HCEC 1CT (cell line): ENCODE data around the gene SPEM1.

Experiments
- DNase-seq: peaks from one replicate; pipeline ENCODE4 v3.0.0-alpha.2; 2017

SPEM1 gene

DNA sequence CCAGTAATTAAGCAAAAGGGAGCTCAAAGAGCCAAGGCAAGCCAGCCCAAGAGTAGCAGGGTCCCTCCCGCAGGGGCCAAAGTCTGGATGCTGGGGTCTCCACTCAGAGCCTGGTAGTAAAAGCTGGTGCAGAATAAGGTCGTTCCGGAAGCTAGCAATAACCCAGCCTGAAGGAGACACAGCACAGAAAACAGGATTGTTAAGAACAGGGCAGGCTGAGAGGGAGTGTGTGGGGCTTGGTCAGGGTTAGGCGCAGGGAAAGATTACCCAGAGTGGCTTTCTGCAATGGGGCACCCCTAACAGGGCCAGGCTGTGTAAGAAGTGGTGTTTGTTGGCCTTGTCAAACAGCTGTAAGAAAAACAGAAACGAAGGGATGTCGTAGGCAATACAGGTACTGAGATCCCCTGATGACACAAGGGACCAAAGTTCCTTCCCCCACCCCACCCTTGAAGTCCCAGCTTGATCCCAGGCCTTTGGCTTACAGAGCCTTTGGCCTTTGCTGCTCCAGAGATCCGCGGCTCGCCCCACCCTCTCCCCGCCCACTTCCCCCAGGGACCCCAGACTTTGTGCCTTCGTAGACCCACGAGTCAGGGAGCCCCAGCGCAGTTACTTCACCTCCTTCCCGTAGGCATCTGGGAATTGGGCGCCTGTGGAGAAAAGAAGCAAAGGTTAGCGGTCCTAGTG is 16.9 kb upstream of the SPEM1 start:
- DNase-seq = no peak

DNA sequence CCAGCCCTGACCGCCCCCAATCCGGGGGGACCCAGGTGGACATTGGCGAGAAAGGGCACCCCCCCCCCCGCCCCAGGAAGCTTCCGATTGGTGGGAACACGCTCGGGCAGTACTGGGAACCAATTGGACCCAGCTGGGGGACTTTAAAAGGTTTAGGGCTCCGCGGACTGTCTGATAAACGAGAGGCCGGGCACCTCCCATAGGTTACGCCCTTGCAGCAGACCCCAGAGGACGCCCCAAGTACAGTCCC is 16.5 kb upstream of the SPEM1 start:
- DNase-seq = peak; percentile 63

DNA sequence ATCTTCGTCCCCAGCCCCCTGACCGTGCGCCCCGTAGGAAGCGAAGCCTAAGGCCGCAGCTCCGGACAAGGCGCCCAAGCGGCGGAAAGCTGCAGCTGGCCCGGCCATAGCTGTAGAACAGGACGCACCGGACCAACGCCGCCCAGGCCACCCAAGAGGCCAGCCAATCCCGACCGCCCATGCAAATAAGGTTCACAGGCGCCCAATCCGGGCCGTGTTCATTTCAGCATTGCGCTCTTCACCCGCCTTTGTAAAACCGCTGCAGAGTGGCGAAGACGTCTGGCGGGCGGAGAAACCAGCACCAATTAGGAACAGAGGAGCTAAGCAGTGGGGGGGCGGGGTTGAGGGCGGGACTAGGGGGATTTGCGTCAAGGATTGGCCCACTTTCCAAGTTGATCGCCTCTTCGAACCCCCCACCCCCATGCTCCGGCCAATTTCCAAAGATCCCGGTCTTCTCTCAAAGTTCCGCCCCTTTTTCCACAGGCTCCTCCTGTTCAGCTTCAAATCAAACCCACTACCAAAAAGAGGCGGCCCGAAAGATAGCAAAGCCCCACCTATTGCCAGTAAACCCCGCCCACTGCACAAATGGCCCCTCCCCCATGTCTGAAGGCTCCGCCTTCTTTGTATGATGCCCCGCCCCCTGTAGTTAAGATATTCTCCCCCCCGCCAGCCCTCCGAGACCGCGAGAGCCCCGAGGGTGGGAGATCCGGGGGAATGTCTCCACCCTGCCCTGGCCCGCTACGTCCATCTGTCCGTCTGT is 16.0 kb upstream of the SPEM1 start, which contains the start of gene TMEM256:
TSS of gene TMEM256 (minus strand) at position 121 of the 760 bp plus-strand sequence. CDS start at position 108, 13 bp downstream.
- DNase-seq = peak; percentile 99

DNA sequence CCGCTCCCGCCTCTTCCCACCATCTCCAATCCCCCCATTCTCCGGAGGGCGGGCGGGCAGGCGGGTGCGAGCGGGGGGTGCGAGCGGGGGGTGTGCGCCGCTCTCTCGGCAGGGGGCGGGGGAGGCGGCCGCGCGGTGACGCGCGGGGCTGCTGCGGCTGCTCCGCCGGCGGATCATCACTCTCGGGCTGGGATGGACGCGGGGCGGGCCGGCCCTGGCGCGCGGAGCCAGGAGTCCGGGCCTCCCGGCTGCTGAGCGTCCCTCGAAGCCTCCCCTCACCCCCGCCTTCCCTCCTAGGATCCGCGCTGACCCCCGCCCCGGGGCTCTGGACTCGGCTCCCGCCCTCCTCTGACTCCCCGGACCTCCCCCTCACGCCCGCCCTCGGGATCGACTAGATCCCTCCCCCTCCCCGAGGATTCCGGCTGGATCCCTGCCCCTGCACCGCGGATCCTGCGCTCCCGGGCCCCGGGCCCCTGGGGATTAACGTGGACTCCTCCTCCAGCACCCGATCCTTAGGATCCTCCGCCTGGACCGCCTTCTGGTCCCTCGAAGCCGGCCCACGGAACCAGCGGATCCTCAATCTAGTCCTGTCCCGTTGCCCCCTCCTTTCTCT is 15.3 kb upstream of the SPEM1 start:
- DNase-seq = peak; percentile 32

DNA sequence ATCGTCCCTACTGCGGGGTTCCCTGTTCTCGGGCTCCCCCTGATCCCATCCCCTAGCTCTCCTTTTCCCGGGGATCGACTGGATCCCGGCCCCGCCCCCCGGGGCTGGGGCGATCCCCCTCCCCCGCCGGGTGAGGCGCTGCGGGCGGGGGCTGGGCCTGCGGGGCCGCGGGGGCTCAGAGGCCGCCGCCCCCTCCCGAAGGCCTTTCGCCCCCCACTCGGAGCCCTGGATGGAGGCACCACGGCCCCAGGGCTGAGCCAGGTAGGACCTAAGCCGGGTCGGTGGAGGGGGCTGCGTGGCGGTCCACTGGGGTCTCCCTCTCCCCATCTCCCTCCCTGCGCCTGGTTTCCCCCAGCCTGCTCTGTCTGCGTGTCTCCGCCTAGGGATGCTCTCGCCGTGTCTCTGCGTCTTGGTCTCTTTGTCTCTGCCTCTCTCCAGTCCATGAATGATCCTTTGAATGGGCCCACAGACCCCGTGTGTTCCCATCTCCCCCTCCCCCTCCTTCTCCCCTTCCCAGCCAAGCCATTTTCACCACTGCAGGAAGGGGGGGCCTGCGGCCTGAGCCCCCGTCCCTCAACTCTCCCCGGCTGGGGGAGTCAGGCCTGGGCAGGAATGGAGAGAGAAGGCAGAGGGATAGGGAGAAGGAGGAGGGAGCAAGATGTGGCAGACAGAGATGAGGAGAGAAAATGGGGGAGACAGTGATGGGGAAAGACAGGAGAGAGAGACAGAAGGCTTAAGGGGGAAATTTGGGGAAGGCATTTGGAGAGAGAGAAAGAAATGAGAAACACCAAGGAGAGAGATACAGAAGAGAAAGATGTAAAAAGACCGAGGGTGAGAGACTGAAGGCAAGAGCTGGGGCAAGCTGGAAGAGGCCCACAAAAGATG is 14.5 kb upstream of the SPEM1 start:
- DNase-seq = no peak

DNA sequence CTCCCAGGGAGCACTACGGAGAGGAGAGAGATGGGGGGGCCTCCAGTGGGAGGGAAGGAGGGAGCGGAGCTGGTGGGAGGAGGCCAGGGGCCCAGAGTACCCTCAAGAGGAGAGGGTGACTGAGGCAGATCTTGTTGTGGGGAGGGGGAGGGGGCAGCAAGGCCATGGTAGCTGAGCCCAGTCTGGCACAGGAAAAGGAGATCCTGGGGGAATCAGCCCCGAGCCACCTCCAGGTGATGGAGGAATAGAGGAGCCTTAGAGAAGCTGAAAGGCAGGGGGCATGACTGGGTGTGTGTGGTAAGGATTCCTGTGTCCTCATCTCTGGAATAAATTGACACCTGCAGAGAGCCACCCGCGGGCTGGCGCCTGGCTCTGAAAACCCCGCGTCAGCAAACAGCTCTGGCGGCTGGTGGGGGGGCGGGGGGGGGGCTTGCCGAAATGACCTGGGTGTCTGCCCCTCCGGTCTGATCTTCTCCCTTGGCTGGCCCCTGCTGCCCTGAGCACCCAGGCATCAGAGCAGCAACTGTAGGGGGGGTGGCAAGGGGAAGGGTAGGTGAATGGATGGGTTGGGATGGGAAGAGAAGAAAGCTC is 13.8 kb upstream of the SPEM1 start:
- no peak for DNase-seq

DNA sequence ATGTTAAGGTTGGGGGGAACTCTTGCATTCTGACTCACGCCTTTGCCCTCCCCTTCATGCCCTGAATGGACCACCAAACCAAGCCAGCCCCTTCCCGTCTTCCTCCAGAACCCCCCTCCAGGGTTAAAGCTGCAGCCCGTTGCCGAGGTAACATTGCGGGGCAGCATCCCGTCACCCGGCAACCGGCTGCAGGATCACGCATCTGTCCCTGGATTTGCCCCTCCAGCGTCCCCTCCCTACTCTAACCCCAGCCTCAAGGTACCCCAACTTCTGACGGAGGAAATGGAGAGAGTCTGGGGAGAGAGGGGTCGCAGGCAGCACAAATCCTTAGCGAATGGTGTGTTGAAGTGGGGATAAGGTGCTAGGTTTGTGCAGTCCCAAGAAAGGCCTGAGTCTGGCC is 13.0 kb upstream of the SPEM1 start:
- DNase-seq = no peak

DNA sequence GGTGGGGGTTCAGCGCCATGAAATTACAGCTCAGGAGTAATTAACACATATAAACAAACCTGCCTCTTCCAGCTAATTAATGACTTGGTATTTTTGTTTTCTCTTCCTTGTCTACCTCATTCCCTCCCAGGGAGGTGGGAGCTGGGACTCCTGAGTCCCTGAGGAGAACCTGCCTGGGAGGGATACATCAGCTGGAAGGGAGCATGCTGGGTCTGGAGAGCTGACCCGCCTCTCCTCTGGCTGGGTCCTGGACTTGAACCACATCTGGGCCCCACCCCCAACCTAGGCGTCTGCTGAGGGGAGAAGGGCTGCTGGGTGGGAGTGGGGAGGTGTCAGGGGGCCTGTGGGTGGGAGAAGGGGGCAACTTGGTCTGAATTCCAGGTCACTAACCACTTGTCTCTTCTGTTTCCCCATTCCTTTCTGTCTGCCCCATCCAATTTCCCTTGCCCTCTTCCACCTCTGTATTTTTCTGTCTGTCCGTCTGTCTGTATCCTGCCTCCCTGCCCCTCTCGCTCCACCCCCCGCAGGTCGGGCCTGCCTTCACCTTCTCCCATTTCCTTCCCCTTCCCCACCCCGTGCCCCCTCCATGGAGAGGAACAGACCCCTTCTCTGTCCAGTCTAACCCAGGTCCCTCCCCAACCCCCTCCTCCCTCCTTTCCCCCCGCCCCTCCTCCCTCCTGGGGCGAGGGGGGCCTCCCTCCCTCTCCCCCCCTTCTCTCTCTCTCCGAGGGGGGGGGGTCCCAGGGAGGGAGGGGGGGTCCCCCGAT is 12.5 kb upstream of the SPEM1 start, which contains the start of gene NLGN2:
TSS of gene NLGN2 (plus strand) at position 361 of the 767 bp plus-strand sequence. CDS start 411 bp downstream, outside the sequence.
- no peak for DNase-seq

DNA sequence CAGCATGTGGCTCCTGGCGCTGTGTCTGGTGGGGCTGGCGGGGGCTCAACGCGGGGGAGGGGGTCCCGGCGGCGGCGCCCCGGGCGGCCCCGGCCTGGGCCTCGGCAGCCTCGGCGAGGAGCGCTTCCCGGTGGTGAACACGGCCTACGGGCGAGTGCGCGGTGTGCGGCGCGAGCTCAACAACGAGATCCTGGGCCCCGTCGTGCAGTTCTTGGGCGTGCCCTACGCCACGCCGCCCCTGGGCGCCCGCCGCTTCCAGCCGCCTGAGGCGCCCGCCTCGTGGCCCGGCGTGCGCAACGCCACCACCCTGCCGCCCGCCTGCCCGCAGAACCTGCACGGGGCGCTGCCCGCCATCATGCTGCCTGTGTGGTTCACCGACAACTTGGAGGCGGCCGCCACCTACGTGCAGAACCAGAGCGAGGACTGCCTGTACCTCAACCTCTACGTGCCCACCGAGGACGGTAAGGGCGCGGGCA is 11.8 kb upstream of the SPEM1 start:
- DNase-seq = no peak

DNA sequence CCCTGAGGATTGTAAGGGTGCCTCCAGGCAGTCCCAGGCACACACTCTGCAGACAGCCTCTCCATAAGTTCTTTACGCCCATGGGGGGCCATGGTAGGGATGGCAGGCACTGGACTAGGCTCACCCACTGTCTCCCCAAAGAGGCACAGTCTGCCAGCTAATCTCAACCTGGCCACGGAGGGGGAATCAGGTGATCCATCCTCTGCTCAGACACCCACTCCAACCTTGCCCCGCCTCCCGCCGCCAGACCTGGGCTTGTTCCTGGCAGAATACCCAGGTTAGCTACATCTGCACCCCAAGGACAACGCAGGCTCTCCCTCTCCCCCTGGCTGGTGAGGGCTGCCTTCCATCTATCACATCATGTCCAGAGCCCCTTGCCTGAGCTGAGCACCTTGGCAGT is 11.3 kb upstream of the SPEM1 start:
- no peak for DNase-seq

DNA sequence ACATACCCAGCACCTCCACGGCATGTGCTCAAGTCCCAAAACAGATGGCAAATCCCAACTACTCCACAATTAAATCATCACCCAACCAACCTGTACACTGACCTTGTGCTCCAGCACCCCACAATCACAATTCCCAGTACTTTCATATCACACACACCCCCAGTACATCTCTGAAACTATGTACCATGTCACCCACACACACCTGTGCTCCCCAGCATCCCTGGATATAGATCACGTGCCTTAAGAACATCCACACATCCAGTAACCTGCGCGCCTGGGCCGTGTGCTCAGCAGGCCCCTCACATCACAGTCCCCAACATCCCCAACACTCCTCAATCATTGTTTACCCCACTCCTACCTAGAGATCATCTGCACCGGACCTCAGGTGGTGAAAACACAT is 10.4 kb upstream of the SPEM1 start:
- no peak for DNase-seq

DNA sequence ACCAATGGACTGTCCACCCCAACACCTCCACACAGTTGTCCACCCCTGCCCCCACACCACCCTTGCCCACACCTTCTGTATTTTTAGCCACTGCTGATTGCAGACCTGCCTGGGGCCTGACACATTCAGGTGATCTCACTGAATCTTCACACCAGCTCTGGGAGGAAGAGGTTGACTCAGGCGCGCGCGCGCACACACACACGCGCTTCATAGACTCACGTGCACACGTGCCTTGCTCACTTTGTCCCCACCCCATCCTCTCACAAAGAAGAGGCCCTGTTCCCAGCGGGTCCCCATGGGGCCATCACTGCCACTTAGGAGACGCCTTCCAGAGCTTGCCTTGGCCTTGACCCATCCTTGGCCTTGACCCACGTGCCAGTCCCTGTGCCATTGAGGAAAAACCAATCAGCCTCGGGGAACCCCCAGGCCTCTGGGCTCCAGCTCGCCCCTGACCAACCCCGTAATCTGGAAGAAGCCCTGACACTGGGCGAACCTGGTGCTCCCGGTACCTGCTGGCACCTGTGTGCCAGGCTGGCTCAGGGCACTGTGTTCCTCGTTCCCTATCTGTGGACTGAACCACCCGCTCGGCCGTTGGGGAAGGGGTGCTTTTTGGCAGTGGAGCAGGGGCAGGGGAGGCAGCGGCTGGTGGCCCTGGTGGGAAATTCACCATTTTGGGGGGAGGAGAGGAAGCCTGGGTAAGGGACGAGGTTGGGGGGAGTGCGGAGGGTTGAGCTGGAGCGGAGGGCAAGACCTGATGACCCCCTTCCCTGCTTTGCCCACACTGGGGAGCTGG is 9.3 kb upstream of the SPEM1 start:
- no peak for DNase-seq

DNA sequence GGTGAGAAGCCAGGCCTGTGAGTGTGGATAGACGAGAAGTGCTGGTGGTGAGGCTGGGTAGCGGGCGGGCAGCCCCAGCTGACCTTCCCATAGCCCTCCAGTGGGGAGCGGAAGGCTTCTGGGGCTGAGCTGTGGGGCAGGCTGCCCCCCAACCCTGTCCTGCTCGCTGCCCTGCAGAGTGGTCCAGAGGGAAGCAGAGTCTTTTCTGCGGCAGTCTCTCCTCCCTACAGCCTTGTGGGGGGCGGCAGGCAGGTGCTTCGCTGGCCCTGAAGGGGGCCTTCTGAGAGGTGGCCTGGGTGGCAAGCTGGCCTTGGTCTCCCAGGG is 8.7 kb upstream of the SPEM1 start:
- no peak for DNase-seq

DNA sequence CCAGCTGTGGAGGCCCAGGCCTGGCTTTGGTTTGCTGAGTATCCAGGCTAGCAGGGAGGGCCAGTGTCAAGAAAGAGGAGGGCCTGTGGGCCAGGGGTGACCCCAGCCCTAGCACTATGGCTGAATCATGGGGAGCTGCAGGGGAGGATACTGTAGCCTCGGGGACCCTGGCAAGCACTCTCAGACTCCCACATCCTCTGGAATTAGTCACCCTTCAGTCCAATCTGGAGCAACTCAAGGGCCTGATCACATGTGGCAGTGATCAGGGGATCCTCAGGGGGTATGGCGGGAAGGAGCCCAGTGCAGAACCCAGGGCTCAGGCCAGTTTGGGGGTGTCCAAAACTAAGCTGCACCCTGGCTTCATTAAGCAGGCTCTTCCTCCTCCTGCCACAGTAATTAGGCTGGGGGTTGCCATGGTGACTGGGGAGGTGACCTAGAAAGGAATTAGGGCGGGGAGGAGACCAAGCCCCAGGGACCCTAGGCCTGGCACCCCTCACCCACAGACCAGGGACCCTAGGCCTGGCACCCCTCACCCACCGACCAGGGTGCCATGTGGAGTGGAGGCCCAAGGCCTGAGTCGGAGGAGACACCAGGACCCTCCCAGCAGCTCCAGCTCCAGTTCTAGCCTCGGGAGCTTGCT is 6.7 kb upstream of the SPEM1 start:
- DNase-seq = peak; percentile 66

DNA sequence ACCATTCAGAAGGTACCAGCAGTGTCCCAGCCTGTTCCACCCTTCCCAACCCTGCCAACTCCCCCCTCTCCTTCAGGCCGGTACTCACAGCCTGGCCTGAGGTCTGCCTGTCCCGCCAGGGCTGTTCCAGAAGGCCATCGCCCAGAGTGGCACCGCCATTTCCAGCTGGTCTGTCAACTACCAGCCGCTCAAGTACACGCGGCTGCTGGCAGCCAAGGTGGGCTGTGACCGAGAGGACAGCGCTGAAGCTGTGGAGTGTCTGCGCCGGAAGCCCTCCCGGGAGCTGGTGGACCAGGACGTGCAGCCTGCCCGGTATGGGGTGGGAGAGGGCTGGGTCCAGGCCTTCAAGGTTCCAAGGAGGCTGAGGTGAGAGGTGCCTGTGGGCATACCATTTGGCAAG is 5.3 kb upstream of the SPEM1 start:
- DNase-seq = no peak

DNA sequence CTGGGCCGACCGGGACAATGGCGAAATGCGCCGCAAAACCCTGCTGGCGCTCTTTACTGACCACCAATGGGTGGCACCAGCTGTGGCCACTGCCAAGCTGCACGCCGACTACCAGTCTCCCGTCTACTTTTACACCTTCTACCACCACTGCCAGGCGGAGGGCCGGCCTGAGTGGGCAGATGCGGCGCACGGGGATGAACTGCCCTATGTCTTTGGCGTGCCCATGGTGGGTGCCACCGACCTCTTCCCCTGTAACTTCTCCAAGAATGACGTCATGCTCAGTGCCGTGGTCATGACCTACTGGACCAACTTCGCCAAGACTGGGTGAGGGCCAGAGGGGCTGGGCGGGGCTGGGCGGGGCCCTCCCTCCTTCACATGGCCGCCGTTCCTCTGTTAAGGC is 4.3 kb upstream of the SPEM1 start:
- no peak for DNase-seq

DNA sequence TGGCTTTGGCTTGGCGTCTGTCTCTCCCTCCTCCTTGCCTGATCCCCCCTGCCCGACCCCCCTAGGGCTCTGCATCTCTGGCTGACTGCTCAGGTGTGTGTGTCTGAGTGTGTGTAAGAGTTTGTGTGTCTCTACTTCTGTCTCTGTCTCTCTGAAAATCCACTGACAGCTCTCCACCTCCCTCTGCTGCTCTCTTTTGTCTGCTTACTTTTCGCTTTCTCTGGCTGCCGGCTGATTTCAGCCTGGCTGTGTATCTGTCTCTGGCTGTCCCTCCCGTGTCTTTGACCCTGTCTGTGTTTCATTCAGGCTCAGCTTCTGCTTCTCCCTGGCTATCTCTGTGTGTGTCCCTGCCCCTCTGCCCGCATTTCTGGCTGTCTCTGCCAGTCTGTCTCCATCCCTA is 3.8 kb upstream of the SPEM1 start:
- no peak for DNase-seq

DNA sequence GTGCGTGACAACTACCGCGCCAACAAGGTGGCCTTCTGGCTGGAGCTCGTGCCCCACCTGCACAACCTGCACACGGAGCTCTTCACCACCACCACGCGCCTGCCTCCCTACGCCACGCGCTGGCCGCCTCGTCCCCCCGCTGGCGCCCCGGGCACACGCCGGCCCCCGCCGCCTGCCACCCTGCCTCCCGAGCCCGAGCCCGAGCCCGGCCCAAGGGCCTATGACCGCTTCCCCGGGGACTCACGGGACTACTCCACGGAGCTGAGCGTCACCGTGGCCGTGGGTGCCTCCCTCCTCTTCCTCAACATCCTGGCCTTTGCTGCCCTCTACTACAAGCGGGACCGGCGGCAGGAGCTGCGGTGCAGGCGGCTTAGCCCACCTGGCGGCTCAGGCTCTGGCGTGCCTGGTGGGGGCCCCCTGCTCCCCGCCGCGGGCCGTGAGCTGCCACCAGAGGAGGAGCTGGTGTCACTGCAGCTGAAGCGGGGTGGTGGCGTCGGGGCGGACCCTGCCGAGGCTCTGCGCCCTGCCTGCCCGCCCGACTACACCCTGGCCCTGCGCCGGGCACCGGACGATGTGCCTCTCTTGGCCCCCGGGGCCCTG is 3.0 kb upstream of the SPEM1 start:
- DNase-seq = no peak

DNA sequence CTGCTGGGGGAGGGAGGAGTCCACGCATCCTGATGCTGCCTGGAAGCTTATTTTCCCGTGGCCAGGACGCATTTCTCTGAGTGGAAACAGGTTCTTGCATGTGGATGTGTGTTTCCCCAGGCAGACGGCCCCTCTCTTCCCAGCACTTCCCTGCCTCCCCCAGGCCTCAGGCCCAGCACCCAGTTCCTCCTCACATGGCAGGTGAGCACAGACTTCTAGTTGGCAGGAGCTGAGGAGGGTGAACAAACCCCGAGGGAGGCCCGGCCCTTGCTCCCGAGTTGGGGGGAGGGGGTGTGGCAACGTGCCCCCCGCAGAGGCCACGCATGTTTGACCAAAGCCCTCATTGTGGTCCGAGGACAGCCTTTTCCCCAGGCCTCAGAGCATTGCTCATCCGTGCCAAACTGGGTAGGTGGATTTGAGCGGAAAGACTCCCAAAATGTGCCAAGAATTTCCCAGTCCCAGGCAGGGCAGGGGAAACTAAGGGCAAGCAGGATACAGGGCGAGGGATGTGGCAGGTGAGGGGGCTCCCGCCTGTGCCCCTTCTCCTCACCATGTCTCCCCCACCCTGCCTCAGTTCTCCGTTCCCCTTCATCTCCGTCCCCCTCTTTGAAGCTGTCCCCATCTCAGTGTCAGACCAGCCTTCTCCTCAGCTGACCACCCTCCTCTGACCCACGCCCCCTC is 1.5 kb upstream of the SPEM1 start:
- no peak for DNase-seq

DNA sequence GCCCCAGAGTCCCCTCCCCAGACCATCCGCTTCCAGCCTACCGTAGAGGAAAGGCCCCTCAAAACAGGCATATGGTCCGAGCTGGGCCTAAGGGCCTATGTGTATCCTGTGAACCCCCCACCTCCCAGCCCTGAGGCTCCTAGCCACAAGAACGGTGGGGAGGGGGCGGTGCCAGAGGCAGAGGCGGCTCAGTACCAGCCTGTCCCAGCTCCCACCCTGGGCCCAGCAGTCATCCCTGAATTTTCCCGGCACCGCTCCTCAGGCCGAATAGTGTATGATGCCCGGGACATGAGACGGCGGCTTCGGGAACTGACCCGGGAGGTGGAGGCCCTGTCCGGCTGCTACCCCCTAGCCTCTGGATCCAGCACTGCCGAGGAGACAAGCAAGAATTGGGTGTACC is 1.1 kb downstream of the SPEM1 start:
- no peak for DNase-seq
